ENCODE data around the gene CLDND2. TPM values are rescaled to one million over a fixed set of nuclear protein-coding genes. Genes with fewer than 3 reads are reported as not detected.

CLDND2 gene
- total and polyA plus RNA-seq, 10 of the 15 experiments (the other 5 are each of a cell fraction or from before 2014, with no cell fraction given): 0.24 to 7.1 (median 1.8) TPM; not detected in 1

DNA sequence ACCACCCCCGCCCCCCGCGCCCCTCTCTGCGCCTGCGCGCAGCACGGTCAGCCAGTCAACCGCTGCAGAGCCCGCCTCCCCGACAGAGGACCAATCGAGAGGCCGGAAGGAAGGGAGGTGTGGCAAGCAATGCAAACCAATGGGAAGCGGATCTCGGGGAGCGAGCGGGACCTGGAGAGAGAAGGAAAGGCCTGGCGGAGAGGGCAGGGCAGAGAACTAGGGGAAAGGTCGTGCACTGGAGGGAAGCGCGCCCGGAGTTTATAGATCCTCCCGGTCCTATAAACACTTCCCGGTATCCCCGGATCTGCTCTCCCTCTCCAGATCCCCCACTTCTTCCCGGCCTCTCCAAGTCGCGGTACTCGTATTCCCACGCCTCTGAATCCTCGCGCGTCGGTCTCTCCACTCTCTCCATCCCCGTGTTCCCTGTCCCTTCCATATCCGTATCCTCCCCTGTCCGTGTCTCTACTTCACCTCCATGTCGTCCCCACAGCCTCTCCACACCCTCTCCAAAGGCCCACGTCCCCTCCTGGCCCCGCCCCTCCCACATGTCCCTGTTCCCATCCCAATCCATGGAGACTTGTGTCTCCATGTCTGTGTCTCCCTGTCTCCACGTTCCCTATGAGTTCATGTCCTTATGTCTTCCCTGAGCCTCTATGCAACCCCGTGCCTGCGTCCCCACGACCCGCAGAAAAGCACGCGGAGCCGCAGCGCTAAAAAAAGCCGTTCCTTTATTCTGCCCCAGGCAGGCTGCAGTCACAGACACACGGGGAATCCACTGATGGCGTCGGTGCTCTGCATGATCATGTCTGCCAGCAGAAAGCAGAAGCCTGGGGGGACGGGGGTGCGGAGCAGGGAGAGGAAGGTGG, 2.2 kb downstream of the CLDND2 start (continued):
- TF ChIP-seq POLR2AphosphoS2 (IDR thresholded peaks at IDR 0.05; ENCODE audit: low read depth, low read length): peak; percentile 84
- TF ChIP-seq, protein P1, sequence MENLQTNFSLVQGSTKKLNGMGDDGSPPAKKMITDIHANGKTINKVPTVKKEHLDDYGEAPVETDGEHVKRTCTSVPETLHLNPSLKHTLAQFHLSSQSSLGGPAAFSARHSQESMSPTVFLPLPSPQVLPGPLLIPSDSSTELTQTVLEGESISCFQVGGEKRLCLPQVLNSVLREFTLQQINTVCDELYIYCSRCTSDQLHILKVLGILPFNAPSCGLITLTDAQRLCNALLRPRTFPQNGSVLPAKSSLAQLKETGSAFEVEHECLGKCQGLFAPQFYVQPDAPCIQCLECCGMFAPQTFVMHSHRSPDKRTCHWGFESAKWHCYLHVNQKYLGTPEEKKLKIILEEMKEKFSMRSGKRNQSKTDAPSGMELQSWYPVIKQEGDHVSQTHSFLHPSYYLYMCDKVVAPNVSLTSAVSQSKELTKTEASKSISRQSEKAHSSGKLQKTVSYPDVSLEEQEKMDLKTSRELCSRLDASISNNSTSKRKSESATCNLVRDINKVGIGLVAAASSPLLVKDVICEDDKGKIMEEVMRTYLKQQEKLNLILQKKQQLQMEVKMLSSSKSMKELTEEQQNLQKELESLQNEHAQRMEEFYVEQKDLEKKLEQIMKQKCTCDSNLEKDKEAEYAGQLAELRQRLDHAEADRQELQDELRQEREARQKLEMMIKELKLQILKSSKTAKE (IDR thresholded peaks at IDR 0.05; ENCODE audit: low read depth, poor library complexity, severe bottlenecking): no peak
- no peak for TF ChIP-seq RAD51 (IDR thresholded peaks at IDR 0.05)
- TF ChIP-seq, protein P2, sequence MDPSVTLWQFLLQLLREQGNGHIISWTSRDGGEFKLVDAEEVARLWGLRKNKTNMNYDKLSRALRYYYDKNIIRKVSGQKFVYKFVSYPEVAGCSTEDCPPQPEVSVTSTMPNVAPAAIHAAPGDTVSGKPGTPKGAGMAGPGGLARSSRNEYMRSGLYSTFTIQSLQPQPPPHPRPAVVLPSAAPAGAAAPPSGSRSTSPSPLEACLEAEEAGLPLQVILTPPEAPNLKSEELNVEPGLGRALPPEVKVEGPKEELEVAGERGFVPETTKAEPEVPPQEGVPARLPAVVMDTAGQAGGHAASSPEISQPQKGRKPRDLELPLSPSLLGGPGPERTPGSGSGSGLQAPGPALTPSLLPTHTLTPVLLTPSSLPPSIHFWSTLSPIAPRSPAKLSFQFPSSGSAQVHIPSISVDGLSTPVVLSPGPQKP (IDR thresholded peaks at IDR 0.05; ENCODE audit: low read depth, low read length): no peak
- TF ChIP-seq SMAD1 (IDR thresholded peaks at IDR 0.05; ENCODE audit: low read depth, partially characterized antibody): no peak
- peak; percentile 36 for TF ChIP-seq MYC (IDR thresholded peaks at IDR 0.05; ENCODE audit: insufficient read depth, insufficient read length, insufficient replicate concordance, low read length, severe bottlenecking)
- no peak for TF ChIP-seq NFIC (IDR thresholded peaks at IDR 0.05; ENCODE audit: low read depth, low read length)
- no peak for TF ChIP-seq JUND (IDR thresholded peaks at IDR 0.05; ENCODE audit: low read depth, low read length)
- TF ChIP-seq MEF2A (IDR thresholded peaks at IDR 0.05; ENCODE audit: insufficient read depth, low read depth, low read length): no peak
- TF ChIP-seq HDAC2 (IDR thresholded peaks at IDR 0.05): no peak
